Measurements from ENCODE around the gene SFR1.
"Not testable (repeated sequence)": the region's sequence is repeated elsewhere in the genome, so short reads cannot be mapped to it uniquely, and the experiment has no call there.

SFR1 gene

GRCh38 chr10:104142081-104142480 lies 20.1 kb downstream of the SFR1 start:
- Histone ChIP-seq H3K9ac (ENCODE audit: low read length) (no peak overlapping the region), H3K36me3 (ENCODE audit: control insufficient read depth, insufficient read depth, low read length) (no peaks in the 10 kb centered on the region), H3K4me1 (ENCODE audit: control insufficient read depth, insufficient read depth, low read length) (no peaks in the 10 kb centered on the region), H3K27me3 (ENCODE audit: control insufficient read depth, insufficient read depth, low read length) (no peaks in the 10 kb centered on the region), H3K9me3 (ENCODE audit: control insufficient read depth, low read length) (no peaks in the 10 kb centered on the region), H3K4me3 (ENCODE audit: low read length) (no peak overlapping the region)

GRCh38 chr10:104143829-104144228 lies 21.9 kb downstream of the SFR1 start:
- no peak overlapping the region for H3K4me3 ChIP-seq (ENCODE audit: low read length)
- H3K4me1 ChIP-seq (ENCODE audit: control insufficient read depth, insufficient read depth, low read length), result no peaks in the 10 kb centered on the region
- no peaks in the 10 kb centered on the region for H3K36me3 ChIP-seq (ENCODE audit: control insufficient read depth, insufficient read depth, low read length)
- no peak overlapping the region for H3K9ac ChIP-seq (ENCODE audit: low read length)
- no peaks in the 10 kb centered on the region for H3K9me3 ChIP-seq (ENCODE audit: control insufficient read depth, low read length)
- H3K27me3 ChIP-seq (ENCODE audit: control insufficient read depth, insufficient read depth, low read length), result no peaks in the 10 kb centered on the region

GRCh38 chr10:104144931-104145330 lies 23.0 kb downstream of the SFR1 start:
- H3K9ac ChIP-seq (ENCODE audit: low read length), result no peak overlapping the region
- H3K9me3 ChIP-seq (ENCODE audit: control insufficient read depth, low read length), result no peaks in the 10 kb centered on the region
- no peak overlapping the region for H3K4me3 ChIP-seq (ENCODE audit: low read length)
- H3K36me3 ChIP-seq (ENCODE audit: control insufficient read depth, insufficient read depth, low read length), result no peaks in the 10 kb centered on the region
- H3K27me3 ChIP-seq (ENCODE audit: control insufficient read depth, insufficient read depth, low read length), result no peaks in the 10 kb centered on the region
- H3K4me1 ChIP-seq (ENCODE audit: control insufficient read depth, insufficient read depth, low read length), result no peaks in the 10 kb centered on the region

- Histone ChIP-seq H3K9me3 (ENCODE audit: control insufficient read depth, low read length) (no peaks in the 10 kb centered on the region), H3K4me3 (ENCODE audit: low read length) (no peak overlapping the region), H3K9ac (ENCODE audit: low read length) (no peak overlapping the region), H3K36me3 (ENCODE audit: control insufficient read depth, insufficient read depth, low read length) (no peaks in the 10 kb centered on the region), H3K4me1 (ENCODE audit: control insufficient read depth, insufficient read depth, low read length) (no peaks in the 10 kb centered on the region), H3K27me3 (ENCODE audit: control insufficient read depth, insufficient read depth, low read length) (no peaks in the 10 kb centered on the region)
These were observed 24.9 kb downstream of the SFR1 start for GRCh38 chr10:104146882-104147281.

GRCh38 chr10:104150139-104150538 lies 28.2 kb downstream of the SFR1 start:
- Histone ChIP-seq H3K9ac (ENCODE audit: low read length) (no peak overlapping the region), H3K27me3 (ENCODE audit: control insufficient read depth, insufficient read depth, low read length) (no peaks in the 10 kb centered on the region), H3K4me3 (ENCODE audit: low read length) (no peak overlapping the region), H3K9me3 (ENCODE audit: control insufficient read depth, low read length) (no peaks in the 10 kb centered on the region), H3K4me1 (ENCODE audit: control insufficient read depth, insufficient read depth, low read length) (no peaks in the 10 kb centered on the region), H3K36me3 (ENCODE audit: control insufficient read depth, insufficient read depth, low read length) (no peaks in the 10 kb centered on the region)

- Histone ChIP-seq H3K9me3 (ENCODE audit: control insufficient read depth, low read length) (no peaks in the 10 kb centered on the region), H3K4me1 (ENCODE audit: control insufficient read depth, insufficient read depth, low read length) (no peaks in the 10 kb centered on the region), H3K9ac (ENCODE audit: low read length) (no peak overlapping the region), H3K27me3 (ENCODE audit: control insufficient read depth, insufficient read depth, low read length) (no peaks in the 10 kb centered on the region), H3K36me3 (ENCODE audit: control insufficient read depth, insufficient read depth, low read length) (no peaks in the 10 kb centered on the region), H3K4me3 (ENCODE audit: low read length) (no peak overlapping the region)
These were observed 29.8 kb downstream of the SFR1 start for GRCh38 chr10:104151737-104152136.

GRCh38 chr10:104155591-104155990 lies 33.6 kb downstream of the SFR1 start:
- Histone ChIP-seq H3K9me3 (ENCODE audit: control insufficient read depth, low read length) (no peaks in the 10 kb centered on the region), H3K4me1 (ENCODE audit: control insufficient read depth, insufficient read depth, low read length) (no peaks in the 10 kb centered on the region), H3K36me3 (ENCODE audit: control insufficient read depth, insufficient read depth, low read length) (no peaks in the 10 kb centered on the region), H3K27me3 (ENCODE audit: control insufficient read depth, insufficient read depth, low read length) (no peaks in the 10 kb centered on the region), H3K9ac (ENCODE audit: low read length) (no peak overlapping the region), H3K4me3 (ENCODE audit: low read length) (no peak overlapping the region)

GRCh38 chr10:104170610-104171254 lies 48.8 kb downstream of the SFR1 start:
- Histone ChIP-seq H3K9me3 (ENCODE audit: control insufficient read depth, low read length) (no peaks in the 10 kb centered on the region), H3K9ac (ENCODE audit: low read length) (no peak overlapping the region), H3K27me3 (ENCODE audit: control insufficient read depth, insufficient read depth, low read length) (no peaks in the 10 kb centered on the region), H3K4me1 (ENCODE audit: control insufficient read depth, insufficient read depth, low read length) (no peaks in the 10 kb centered on the region), H3K36me3 (ENCODE audit: control insufficient read depth, insufficient read depth, low read length) (no peaks in the 10 kb centered on the region), H3K4me3 (ENCODE audit: low read length) (no peak overlapping the region)

GRCh38 chr10:104174136-104174535 lies 52.2 kb downstream of the SFR1 start:
- H3K9me3 ChIP-seq (ENCODE audit: control insufficient read depth, low read length); H3K27me3 ChIP-seq (ENCODE audit: control insufficient read depth, insufficient read depth, low read length); H3K4me3 ChIP-seq (ENCODE audit: low read length); H3K36me3 ChIP-seq (ENCODE audit: control insufficient read depth, insufficient read depth, low read length); H3K4me1 ChIP-seq (ENCODE audit: control insufficient read depth, insufficient read depth, low read length); H3K9ac ChIP-seq (ENCODE audit: low read length): not testable (repeated sequence)

Measured in mucosa of stomach (tissue), 1 donor.